Fibroblast of lung (primary cell): ENCODE data around the gene TCEA3. TPM values are rescaled to one million over a fixed set of nuclear protein-coding genes. Genes with fewer than 3 reads are reported as not detected.
A peak's percentile ranks its signal among the peaks of the same experiment; 100 is the strongest.

Experiments used
- DNase-seq, 2 donors: peaks; one replicate each; pipeline versions ENCODE4 v3.0.0 to v3.0.0-alpha.2; 2010; ENCODE audit warnings: low read depth in 2 of 2
- H2AFZ ChIP-seq: 2 replicates; pipeline ENCODE4 v1.5.1; 2012; ENCODE audit warnings: low read length, control low read depth, inconsistent platforms
- H3K27ac ChIP-seq: 2 replicates; pipeline ENCODE4 v1.5.1; 2011; ENCODE audit warnings: low read length, control low read depth; ENCODE audit not compliant: insufficient read depth
- H3K27me3 ChIP-seq: 2 replicates; pipeline ENCODE4 v1.5.1; 2011; ENCODE audit warnings: mild to moderate bottlenecking, low read length; ENCODE audit not compliant: control insufficient read depth, insufficient read depth
- H3K36me3 ChIP-seq: 2 replicates; pipeline ENCODE4 v1.5.1; 2011; ENCODE audit warnings: low read length; ENCODE audit not compliant: control insufficient read depth, insufficient read depth
- H3K4me1 ChIP-seq: 2 replicates; pipeline ENCODE4 v1.5.1; 2011; ENCODE audit warnings: low read length; ENCODE audit not compliant: control insufficient read depth, insufficient read depth; ENCODE audit errors: extremely low read depth
- H3K4me2 ChIP-seq: 2 replicates; pipeline ENCODE4 v1.5.1; 2011; ENCODE audit warnings: low read length, control low read depth; ENCODE audit not compliant: insufficient read depth; ENCODE audit errors: extremely low read depth
- H3K4me3 ChIP-seq, 4 experiments: fragments of 200-600 bp in 1 of 4; sonication (generic) in 1 of 4; replicated peaks in 1 of 4; 2 replicates each; pipeline ENCODE4 v1.5.1; 2011 to 2016; ENCODE audit warnings: low read length in 4 of 4, low read depth in 3 of 4, mild to moderate bottlenecking in 3 of 4, control low read depth in 2 of 4, inconsistent platforms in 1 of 4, mixed read lengths in 1 of 4; ENCODE audit not compliant: insufficient read depth in 1 of 4; ENCODE audit errors: control extremely low read depth in 1 of 4
- H3K79me2 ChIP-seq: 2 replicates; pipeline ENCODE4 v1.5.1; 2012; ENCODE audit warnings: mild to moderate bottlenecking, low read length, inconsistent platforms; ENCODE audit not compliant: control insufficient read depth, insufficient read depth
- H3K9ac ChIP-seq: 2 replicates; pipeline ENCODE4 v1.5.1; 2011; ENCODE audit warnings: mild to moderate bottlenecking, low read length, control low read depth; ENCODE audit not compliant: insufficient read depth
- H3K9me3 ChIP-seq: 2 replicates; pipeline ENCODE4 v1.5.1; 2012; ENCODE audit warnings: low read depth, low read length; ENCODE audit not compliant: control insufficient read depth, insufficient read depth
- H4K20me1 ChIP-seq: 2 replicates; pipeline ENCODE4 v1.5.1; 2011; ENCODE audit warnings: low read length; ENCODE audit not compliant: control insufficient read depth, insufficient read depth; ENCODE audit errors: extremely low read depth
- CTCF ChIP-seq, 2 donors: IDR thresholded peaks in 1 of 2; conservative IDR thresholded peaks in 1 of 2; 1 replicate in 1 of 2; 2 replicates in 1 of 2; pipeline ENCODE4 v1.5.1; 2011 to 2012; ENCODE audit warnings: low read length in 2 of 2, control low read depth in 1 of 2, inconsistent platforms in 1 of 2, low read depth in 1 of 2, mild to moderate bottlenecking in 1 of 2
- EZH2 ChIP-seq: IDR thresholded peaks from 2 replicates; pipeline ENCODE4 v1.5.1; 2012; ENCODE audit warnings: low read length, control low read depth, mild to moderate bottlenecking; ENCODE audit errors: missing control alignments
- polyA plus RNA-seq, 2 donors: library from polyadenylated mRNA; depleted of rRNA in 1 of 2; stranded (reverse) in 1 of 2; unstranded in 1 of 2; fragments of >200 nt; gene quantifications; 2 replicates each; pipeline ENCODE4 v1.2.1, GENCODE V29; 2011 to 2012; ENCODE audit warnings: missing spikeins in 1 of 2
- total RNA-seq: library from RNA; depleted of rRNA; stranded (reverse); fragments of >200 nt; gene quantifications from 2 replicates; pipeline ENCODE4 v1.2.1, GENCODE V29; 2014

Gene TCEA3
- total and polyA plus RNA-seq, 2 donors (not counting 1 experiment from before 2014, with no cell fraction given): 12.3 to 44.6 TPM

GRCh38 chr1:23366598-23366997, 58.0 kb downstream of the TCEA3 start:
- H3K4me2 ChIP-seq: no peak overlapping the region
- H2AFZ ChIP-seq: no peak overlapping the region

GRCh38 chr1:23366146-23366545, 58.4 kb downstream of the TCEA3 start:
- Histone ChIP-seq H3K36me3 (peaks cover 12% of the 10 kb centered on the region), H3K27me3 (no peaks in the 10 kb centered on the region), H3K27ac (no peak overlapping the region), H3K9me3 (peaks cover 14% of the 10 kb centered on the region), H4K20me1 (no peaks in the 10 kb centered on the region), H3K4me1 (peaks cover 6% of the 10 kb centered on the region), H3K9ac (no peak overlapping the region), H3K4me3 (no peak overlapping the region), H2AFZ (no peak overlapping the region), H3K4me2 (no peak overlapping the region), H3K79me2 (peaks cover 13% of the 10 kb centered on the region)
- TF ChIP-seq CTCF (conservative IDR thresholded peaks at IDR 0.05 in 1 of 2, IDR thresholded peaks at IDR 0.05 in 1 of 2; ENCODE audit: low read depth in 1 of 2, low read length in 2 of 2): no peak
- no peak for TF ChIP-seq EZH2
- DNase-seq: no peak

More at GRCh38 chr1:23366598-23366997, 58.0 kb downstream of the TCEA3 start:
- Histone ChIP-seq H3K27me3 (no peaks in the 10 kb centered on the region), H3K9me3 (peaks cover 11% of the 10 kb centered on the region), H3K36me3 (peaks cover 12% of the 10 kb centered on the region), H3K4me1 (peaks cover 10% of the 10 kb centered on the region), H3K27ac (no peak overlapping the region), H3K79me2 (peaks cover 17% of the 10 kb centered on the region), H4K20me1 (no peaks in the 10 kb centered on the region), H3K4me3 (peak overlapping the region in 1 of 4 experiments; percentile 90), H3K9ac (no peak overlapping the region)
- no peak for TF ChIP-seq CTCF (conservative IDR thresholded peaks at IDR 0.05 in 1 of 2, IDR thresholded peaks at IDR 0.05 in 1 of 2; ENCODE audit: low read depth in 1 of 2, low read length in 2 of 2)
- no peak for TF ChIP-seq EZH2
- DNase-seq: peak in 1 of 2 donors; percentile 8

- H3K9me3 ChIP-seq: peaks cover 14% of the 10 kb centered on the region
Measured at GRCh38 chr1:23362218-23362713, 62.3 kb downstream of the TCEA3 start.

More at GRCh38 chr1:23362218-23362713, 62.3 kb downstream of the TCEA3 start:
- H3K4me3 ChIP-seq: no peak overlapping the region
- H3K9ac ChIP-seq: no peak overlapping the region
- H3K4me2 ChIP-seq: no peak overlapping the region
- H3K36me3 ChIP-seq: peaks cover 12% of the 10 kb centered on the region
- H3K27me3 ChIP-seq: no peaks in the 10 kb centered on the region
- TF ChIP-seq EZH2 (no peak), CTCF (conservative IDR thresholded peaks at IDR 0.05 in 1 of 2, IDR thresholded peaks at IDR 0.05 in 1 of 2; ENCODE audit: low read depth in 1 of 2, low read length in 2 of 2) (no peak)
- peak in 1 of 2 donors; percentile 12 for DNase-seq
- H3K27ac ChIP-seq: no peak overlapping the region
- H4K20me1 ChIP-seq: no peaks in the 10 kb centered on the region
- no peak overlapping the region for H2AFZ ChIP-seq
- peaks cover 4% of the 10 kb centered on the region for H3K79me2 ChIP-seq
- no peaks in the 10 kb centered on the region for H3K4me1 ChIP-seq
